Measurements from ENCODE around the gene CCDC77.

The CCDC77 gene

GRCh38 chr12:480831-481816 lies 79.7 kb downstream of the CCDC77 start:
- no peak for TF ChIP-seq CTCF (IDR thresholded peaks at IDR 0.05)
- DNase-seq (ENCODE audit: low spot score) = peak; percentile 92
- H3K4me3 ChIP-seq = peak overlapping the region; percentile 48
- H3K27ac ChIP-seq = peak overlapping the region; percentile 86 to 98

GRCh38 chr12:482061-482460 lies 80.6 kb downstream of the CCDC77 start:
- DNase-seq (ENCODE audit: low spot score) = no peak
- Histone ChIP-seq H3K27ac (peak overlapping the region; percentile 86 to 98), H3K4me3 (no peak overlapping the region)
- TF ChIP-seq CTCF (IDR thresholded peaks at IDR 0.05) = no peak

GRCh38 chr12:484096-484495 lies 82.7 kb downstream of the CCDC77 start:
- DNase-seq (ENCODE audit: low spot score) = no peak
- TF ChIP-seq CTCF (IDR thresholded peaks at IDR 0.05) = no peak
- Histone ChIP-seq H3K4me3 (no peak overlapping the region), H3K27ac (no peak overlapping the region)

GRCh38 chr12:490260-490659 lies 88.8 kb downstream of the CCDC77 start:
- TF ChIP-seq CTCF (IDR thresholded peaks at IDR 0.05) = no peak
- DNase-seq (ENCODE audit: low spot score) = no peak
- Histone ChIP-seq H3K27ac (no peak overlapping the region), H3K4me3 (no peak overlapping the region)

Data from coronary artery (tissue), 2 donors.